Hypothalamus (tissue), 51 donors: ENCODE data around the gene ZNF439.
A peak's percentile ranks its signal among the peaks of the same experiment; 100 is the strongest.
"Not testable (repeated sequence)": the region's sequence is repeated elsewhere in the genome, so short reads cannot be mapped to it uniquely, and the experiment has no call there.

Source experiments
- DNase-seq, 51 donors: peaks; one replicate each; lab custom pipeline; 2025; lab: John Stamatoyannopoulos, UW

The ZNF439 gene

GRCh38 chr19:11867766-11868165, 19.2 kb downstream of the ZNF439 start:
- DNase-seq, result not testable (repeated sequence)

GRCh38 chr19:11868188-11868587, 19.7 kb downstream of the ZNF439 start:
- no peak for DNase-seq

GRCh38 chr19:11872624-11873023, 24.1 kb downstream of the ZNF439 start:
- no peak for DNase-seq

- no peak for DNase-seq
These were observed 25.2 kb downstream of the ZNF439 start for GRCh38 chr19:11873762-11874161.

- peak in 8 of 51 donors; percentile 0 to 26 (median 2) for DNase-seq
These were observed 31.3 kb downstream of the ZNF439 start for GRCh38 chr19:11879687-11880266.

- no peak for DNase-seq
These were observed 32.1 kb downstream of the ZNF439 start for GRCh38 chr19:11880598-11880997.

- DNase-seq, result peak in 27 of 51 donors; percentile 0 to 60 (median 10)
These were observed 32.8 kb downstream of the ZNF439 start for GRCh38 chr19:11881151-11881800.

- DNase-seq, result no peak
These were observed 34.1 kb downstream of the ZNF439 start for GRCh38 chr19:11882606-11883005.

- DNase-seq, result peak in 4 of 51 donors; percentile 6 to 54 (median 15)
These were observed 38.7 kb downstream of the ZNF439 start for GRCh38 chr19:11887234-11887610.

- peak; percentile 29 to 89 (median 69) for DNase-seq
These were observed 39.3 kb downstream of the ZNF439 start, which contains the start of gene ZNF69 for GRCh38 chr19:11887611-11888531. Gene ZNF69 (plus strand): TSS chr19:11887782. CDS start chr19:11887924, 142 bp downstream.

- not testable (repeated sequence) for DNase-seq
These were observed 41.4 kb downstream of the ZNF439 start for GRCh38 chr19:11889901-11890300.

GRCh38 chr19:11890634-11891033, 42.1 kb downstream of the ZNF439 start:
- no peak for DNase-seq

GRCh38 chr19:11894851-11895250, 46.3 kb downstream of the ZNF439 start:
- no peak for DNase-seq

GRCh38 chr19:11902228-11902627, 53.7 kb downstream of the ZNF439 start:
- DNase-seq, result no peak

GRCh38 chr19:11905928-11906327, 57.4 kb downstream of the ZNF439 start:
- no peak for DNase-seq

- not testable (repeated sequence) for DNase-seq
These were observed 63.4 kb downstream of the ZNF439 start for GRCh38 chr19:11911937-11912336.

GRCh38 chr19:11914417-11915051, 66.0 kb downstream of the ZNF439 start:
- DNase-seq, result not testable (repeated sequence)
